Measurements from ENCODE around the gene DLGAP1.
"Not testable (repeated sequence)": the region's sequence is repeated elsewhere in the genome, so short reads cannot be mapped to it uniquely, and the experiment has no call there.

The DLGAP1 gene

GRCh38 chr18:3706279-3707097 is 748.6 kb downstream of the DLGAP1 start:
- no peak for DNase-seq (ENCODE audit: low read depth in 1 of 2, low spot score in 1 of 2)

- DNase-seq (ENCODE audit: low read depth in 1 of 2, low spot score in 1 of 2): no peak
These were observed 750.4 kb downstream of the DLGAP1 start for GRCh38 chr18:3704556-3705344.

GRCh38 chr18:3703732-3704176 is 751.4 kb downstream of the DLGAP1 start:
- DNase-seq (ENCODE audit: low read depth in 1 of 2, low spot score in 1 of 2): no peak

DNA sequence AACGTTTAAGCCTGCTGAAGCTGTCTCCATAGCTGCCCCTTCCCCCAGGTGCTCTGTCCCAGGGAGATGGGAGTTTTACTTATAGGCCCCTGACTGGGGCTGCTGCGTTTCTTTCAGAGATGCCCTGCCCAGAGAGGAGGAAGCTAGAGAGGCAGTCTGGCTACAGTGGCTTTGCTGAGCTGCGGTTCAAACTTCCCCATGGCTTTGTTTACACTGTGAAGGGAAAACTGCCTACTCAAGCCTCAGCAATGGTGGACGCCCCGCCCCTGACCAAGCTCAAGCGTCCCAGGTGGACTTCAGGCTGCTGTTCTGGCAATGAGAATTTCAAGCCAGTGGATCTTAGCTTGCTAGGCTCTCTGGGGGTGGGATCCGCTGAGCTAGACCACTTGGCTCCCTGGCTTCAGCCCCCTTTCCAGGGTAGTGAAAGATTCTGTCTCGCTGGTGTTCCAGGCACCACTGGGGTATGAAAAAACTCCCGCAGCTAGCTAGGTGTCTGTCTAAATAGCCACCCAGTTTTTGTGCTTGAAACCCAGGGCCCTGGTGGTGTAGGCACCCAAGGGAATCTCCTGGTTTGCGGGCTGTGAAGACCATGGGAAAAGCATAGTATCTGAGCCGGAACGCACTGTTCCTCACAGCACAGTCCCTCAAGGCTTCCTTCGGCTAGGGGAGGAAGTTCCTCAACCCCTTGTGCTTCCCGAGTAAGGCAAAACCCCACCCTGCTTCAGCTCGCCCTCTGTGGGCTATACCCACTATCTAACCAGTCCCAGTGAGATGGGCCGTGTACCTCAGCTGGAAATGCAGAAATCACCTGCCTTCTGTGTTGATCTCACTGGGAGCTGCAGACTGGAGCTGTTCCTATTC is 755.2 kb downstream of the DLGAP1 start:
- not testable (repeated sequence) for DNase-seq (ENCODE audit: low read depth in 1 of 2, low spot score in 1 of 2)

- not testable (repeated sequence) for DNase-seq (ENCODE audit: low read depth in 1 of 2, low spot score in 1 of 2)
These were observed 760.9 kb downstream of the DLGAP1 start for GRCh38 chr18:3694030-3694778.

DNA sequence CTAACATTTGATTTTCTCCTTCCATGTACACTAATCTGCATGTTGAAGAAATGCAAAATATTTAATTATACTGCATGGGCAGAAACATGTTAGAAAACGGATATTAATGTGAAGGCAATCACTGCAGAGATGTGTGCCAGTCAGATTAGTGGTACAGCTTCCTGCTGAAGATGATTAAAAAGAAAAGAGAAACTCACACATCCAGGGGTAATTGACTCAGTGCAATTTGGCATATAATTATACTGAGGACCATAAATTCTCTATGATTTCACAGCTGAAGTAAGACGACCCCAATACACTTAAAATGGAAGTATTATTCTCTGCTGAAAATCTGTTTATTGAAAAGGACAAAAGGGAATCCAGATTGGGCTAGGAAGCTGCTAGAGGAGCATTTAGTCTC is 761.7 kb downstream of the DLGAP1 start:
- no peak for DNase-seq (ENCODE audit: low read depth in 1 of 2, low spot score in 1 of 2)

- no peak for DNase-seq (ENCODE audit: low read depth in 1 of 2, low spot score in 1 of 2)
These were observed 762.4 kb downstream of the DLGAP1 start for GRCh38 chr18:3692691-3693090.

DNA sequence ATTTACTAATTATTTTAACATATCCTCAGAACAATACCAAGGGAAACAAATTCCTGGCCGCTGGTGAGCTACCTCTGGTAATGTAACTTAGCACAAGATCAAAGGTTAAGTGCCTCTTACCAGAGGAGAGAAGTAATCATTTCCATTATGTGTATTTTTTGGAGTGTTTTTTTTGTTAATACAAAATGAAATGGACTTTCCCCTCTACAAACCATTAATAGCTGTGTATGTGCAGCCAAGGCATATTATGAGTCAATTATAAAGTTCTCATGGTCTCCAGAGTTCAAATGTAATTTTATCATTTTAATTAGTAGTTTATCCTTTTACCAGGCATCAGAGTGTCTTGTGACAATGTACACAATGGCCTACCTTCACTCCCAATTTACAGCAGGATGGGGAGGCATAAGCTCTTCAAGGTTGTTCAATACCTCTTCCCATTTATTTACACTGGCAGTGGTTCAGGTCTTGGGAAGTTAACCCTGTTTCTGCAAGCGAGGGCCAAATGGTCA is 762.9 kb downstream of the DLGAP1 start:
- DNase-seq (ENCODE audit: low read depth in 1 of 2, low spot score in 1 of 2): no peak

DNA sequence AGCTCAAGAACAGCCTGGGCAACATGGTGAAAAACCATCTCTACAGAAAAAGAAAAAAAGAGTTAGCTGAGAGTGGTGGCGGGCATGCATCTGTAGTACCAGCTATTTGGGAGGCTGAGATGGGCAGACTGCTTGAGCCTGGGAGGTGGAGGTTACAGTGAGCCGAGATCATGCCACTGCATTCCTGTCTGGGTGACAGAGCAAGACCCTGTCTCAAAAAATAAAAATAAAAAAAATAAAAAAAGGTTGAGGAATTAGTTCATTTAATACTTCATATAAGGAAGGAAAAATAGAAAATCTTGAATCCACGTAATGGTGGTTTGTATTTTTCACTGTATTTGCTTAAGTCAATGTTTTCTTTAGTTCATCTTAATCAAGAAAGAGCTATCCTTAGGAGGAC is 763.4 kb downstream of the DLGAP1 start:
- no peak for DNase-seq (ENCODE audit: low read depth in 1 of 2, low spot score in 1 of 2)

DNA sequence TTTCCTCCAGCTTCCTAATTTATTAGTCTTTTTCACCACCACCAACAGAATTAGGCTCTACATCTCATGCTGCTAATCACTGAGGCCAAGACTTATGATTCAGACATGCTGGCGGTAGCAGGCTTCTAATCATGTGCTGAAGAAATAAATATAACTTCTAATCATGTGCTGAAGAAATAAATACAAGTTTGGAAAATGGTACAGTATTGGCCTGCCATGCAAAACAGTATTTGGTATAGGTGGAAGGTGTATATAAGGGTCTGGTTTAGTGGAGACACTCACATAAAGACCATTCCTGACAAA is 764.4 kb downstream of the DLGAP1 start:
- no peak for DNase-seq (ENCODE audit: low read depth in 1 of 2, low spot score in 1 of 2)

- no peak for DNase-seq (ENCODE audit: low read depth in 1 of 2, low spot score in 1 of 2)
These were observed 764.9 kb downstream of the DLGAP1 start for GRCh38 chr18:3689986-3690763.

DNA sequence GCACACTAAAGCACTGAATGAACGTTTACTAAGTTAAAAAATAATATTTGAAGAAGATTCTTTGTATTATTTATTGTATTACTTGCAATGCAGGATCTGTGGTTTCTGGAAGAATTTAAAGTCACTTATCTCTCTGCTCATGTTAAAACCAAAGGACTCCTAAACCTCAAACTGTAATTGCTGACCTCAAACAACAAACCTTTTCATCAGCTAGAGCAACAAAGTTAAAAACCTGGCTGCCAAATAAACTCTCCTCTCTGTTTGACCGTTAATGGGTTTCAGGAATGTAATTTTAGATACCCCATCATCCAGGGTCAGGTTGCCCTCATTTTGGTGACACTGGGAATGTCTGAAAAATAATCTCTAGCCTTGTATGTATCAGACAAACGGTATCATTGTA is 766.0 kb downstream of the DLGAP1 start:
- DNase-seq (ENCODE audit: low read depth in 1 of 2, low spot score in 1 of 2): no peak

DNA sequence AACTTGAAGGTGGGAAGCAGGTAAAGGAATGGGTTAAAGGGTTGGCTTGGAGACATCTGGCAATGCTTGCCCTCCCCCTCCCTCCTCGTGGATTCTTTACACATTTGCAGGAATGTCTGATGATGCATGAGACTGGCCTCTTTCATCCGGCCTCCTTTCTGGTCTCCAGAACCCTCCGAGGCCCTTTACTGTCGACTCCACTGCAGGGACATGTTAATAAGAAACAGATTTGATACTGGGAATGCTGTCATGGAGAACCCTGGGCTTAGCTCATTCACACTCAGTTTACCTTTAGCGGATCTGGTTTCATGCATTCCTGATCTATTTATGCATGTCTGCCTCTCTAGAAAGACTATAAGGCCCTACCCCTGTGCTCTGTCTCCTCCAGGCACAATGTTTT is 766.4 kb downstream of the DLGAP1 start:
- DNase-seq (ENCODE audit: low read depth in 1 of 2, low spot score in 1 of 2): no peak

DNA sequence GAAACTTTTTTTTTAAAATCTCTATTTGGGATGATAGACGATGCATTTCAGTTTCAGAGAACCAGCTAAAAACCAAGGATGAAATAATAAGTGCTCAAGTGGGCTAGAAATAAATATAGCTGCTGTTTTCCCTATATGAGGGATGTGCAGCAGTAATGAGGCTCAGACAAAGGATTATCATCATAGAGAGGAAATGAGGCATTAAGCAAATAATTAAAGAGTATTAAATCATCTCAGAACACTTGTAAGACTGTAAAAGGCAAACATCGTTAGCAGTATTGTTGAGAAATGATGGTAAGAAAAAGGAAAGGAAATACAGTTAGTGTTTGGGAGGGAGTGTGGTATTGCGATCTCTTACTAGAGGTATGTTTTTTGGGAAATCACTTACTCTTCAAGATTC is 771.6 kb downstream of the DLGAP1 start:
- DNase-seq (ENCODE audit: low read depth in 1 of 2, low spot score in 1 of 2): no peak

GRCh38 chr18:3682061-3682460 is 773.0 kb downstream of the DLGAP1 start:
- DNase-seq (ENCODE audit: low read depth in 1 of 2, low spot score in 1 of 2): no peak

- no peak for DNase-seq (ENCODE audit: low read depth in 1 of 2, low spot score in 1 of 2)
These were observed 775.9 kb downstream of the DLGAP1 start for GRCh38 chr18:3679241-3679640.

GRCh38 chr18:3675994-3676393 is 779.1 kb downstream of the DLGAP1 start:
- DNase-seq (ENCODE audit: low read depth in 1 of 2, low spot score in 1 of 2): no peak

DNA sequence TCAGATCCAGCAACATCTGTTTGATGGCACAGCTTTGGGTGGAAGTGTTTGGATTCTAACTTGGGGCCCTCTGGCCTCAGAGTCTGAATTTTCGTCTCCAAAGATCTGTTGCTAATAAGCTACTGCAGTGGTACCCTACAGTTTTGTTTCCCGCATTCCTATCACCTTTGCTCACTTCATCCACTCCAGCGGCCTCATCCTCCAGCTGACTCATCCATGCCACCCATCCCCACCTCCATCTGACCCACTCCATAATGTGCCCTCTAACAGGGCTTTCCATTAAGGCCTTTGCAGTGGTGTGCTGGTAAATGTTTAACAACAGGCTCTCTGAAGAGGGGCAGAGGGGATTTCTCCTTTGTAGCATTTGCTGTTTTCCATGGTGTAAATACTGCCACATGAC is 779.7 kb downstream of the DLGAP1 start:
- no peak for DNase-seq (ENCODE audit: low read depth in 1 of 2, low spot score in 1 of 2)

DNA sequence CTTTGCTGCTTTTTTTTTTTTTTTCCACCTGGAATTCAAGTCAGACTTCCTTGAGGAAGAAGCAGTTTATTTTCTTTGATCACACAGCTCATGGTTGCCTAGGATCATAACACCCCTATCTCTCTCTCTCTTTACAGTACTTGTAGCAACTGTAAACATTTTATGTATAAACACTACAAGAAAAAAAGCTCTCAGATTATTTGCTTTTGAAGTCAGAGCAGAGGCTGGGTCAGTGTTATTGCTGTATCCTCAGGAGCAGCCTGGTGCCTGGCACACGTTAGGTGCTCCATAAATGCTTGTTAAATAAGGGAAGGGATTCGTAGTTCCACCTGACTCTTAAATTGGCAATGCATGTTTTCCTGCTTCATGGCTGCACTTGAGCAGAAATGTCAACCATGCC is 783.9 kb downstream of the DLGAP1 start:
- DNase-seq (ENCODE audit: low read depth in 1 of 2, low spot score in 1 of 2): no peak

DNA sequence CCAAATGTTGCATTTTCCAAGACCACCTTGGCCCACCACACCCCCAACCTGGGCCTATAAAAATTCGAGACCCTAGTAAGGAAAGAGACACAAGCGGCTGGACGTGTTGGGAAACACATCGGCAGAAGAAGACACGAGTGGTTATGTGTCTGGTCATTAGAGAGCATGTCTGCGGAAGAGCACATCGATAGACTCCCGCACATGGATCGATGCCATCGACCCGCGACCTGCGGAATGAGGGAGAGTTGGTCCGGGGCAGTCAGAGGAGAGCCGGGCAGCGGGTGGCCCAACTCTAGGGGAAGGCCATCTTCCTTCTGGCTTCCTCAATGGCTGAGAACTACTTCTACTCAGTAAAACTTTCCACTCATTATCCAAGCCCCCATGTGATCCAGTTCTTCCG is 785.7 kb downstream of the DLGAP1 start:
- no peak for DNase-seq (ENCODE audit: low read depth in 1 of 2, low spot score in 1 of 2)

Measured in activated CD4-positive, alpha-beta T cell treated with anti-CD3 and anti-CD28 coated beads, Interleukin-2, amount 50 U/mL, for 24 hours (primary cell).